Activated CD8-positive, alpha-beta memory T cell treated with anti-CD3 and anti-CD28 coated beads for 4 hours (primary cell): ENCODE measurements around the gene RPSA.
"Not testable (repeated sequence)": the region's sequence is repeated elsewhere in the genome, so short reads cannot be mapped to it uniquely, and the experiment has no call there.

Experiments used
- DNase-seq, 2 donors: peaks; one replicate each; pipeline ENCODE4 v3.0.0-alpha.2; 2020; ENCODE audit warnings: low read depth in 2 of 2

The RPSA gene

GRCh38 chr3:39388741-39389248, 17.7 kb upstream of the RPSA start:
- DNase-seq = no peak

GRCh38 chr3:39390181-39390580, 16.3 kb upstream of the RPSA start:
- no peak for DNase-seq

GRCh38 chr3:39396690-39397089, 9.8 kb upstream of the RPSA start:
- no peak for DNase-seq

GRCh38 chr3:39398700-39399099, 7.8 kb upstream of the RPSA start:
- no peak for DNase-seq

- DNase-seq = no peak
Measured at GRCh38 chr3:39401983-39402382, 4.5 kb upstream of the RPSA start.

GRCh38 chr3:39404943-39405686, 1.4 kb upstream of the RPSA start:
- DNase-seq = no peak

GRCh38 chr3:39405687-39406367, 693 bp upstream of the RPSA start:
- no peak for DNase-seq

- no peak for DNase-seq
Measured at GRCh38 chr3:39407259-39407629, 724 bp downstream of the RPSA start.

GRCh38 chr3:39407773-39408492, 1.4 kb downstream of the RPSA start:
- no peak for DNase-seq

- no peak for DNase-seq
Measured at GRCh38 chr3:39408493-39409372, 2.2 kb downstream of the RPSA start.

- no peak for DNase-seq
Measured at GRCh38 chr3:39409514-39410136, 3.1 kb downstream of the RPSA start.

GRCh38 chr3:39410893-39411292, 4.4 kb downstream of the RPSA start:
- DNase-seq = no peak

GRCh38 chr3:39412668-39413260, 6.2 kb downstream of the RPSA start:
- DNase-seq = no peak

GRCh38 chr3:39413691-39414420, 7.3 kb downstream of the RPSA start:
- no peak for DNase-seq

GRCh38 chr3:39414421-39414907, 7.9 kb downstream of the RPSA start:
- DNase-seq = no peak

- DNase-seq = not testable (repeated sequence)
Measured at GRCh38 chr3:39415302-39415701, 8.8 kb downstream of the RPSA start.

- DNase-seq = no peak
Measured at GRCh38 chr3:39415983-39416382, 9.5 kb downstream of the RPSA start.

GRCh38 chr3:39416998-39417397, 10.5 kb downstream of the RPSA start:
- not testable (repeated sequence) for DNase-seq

- DNase-seq = not testable (repeated sequence)
Measured at GRCh38 chr3:39418556-39419225, 12.2 kb downstream of the RPSA start.
